GM23338 (cell line): ENCODE results near the gene TENM3. TPM values are rescaled to one million over a fixed set of nuclear protein-coding genes. Genes with fewer than 3 reads are reported as not detected.

ENCODE experiments used
- ATAC-seq: fragments of 200-7000 bp; cut with Tn5 transposase; 3 replicates; pipeline ENCODE4 v1.9.1; 2020
- DNase-seq: peaks from one replicate; pipeline ENCODE4 v3.0.0-alpha.2; 2015; ENCODE audit warnings: low spot score
- H2AFZ ChIP-seq: fragments of 200-600 bp; sonication (generic); 2 replicates; pipeline ENCODE4 v1.8.0; 2016; ENCODE audit warnings: antibody characterized with exemption, mild to moderate bottlenecking, moderate library complexity
- H3F3A ChIP-seq: fragments of 200-600 bp; sonication (generic); replicated peaks from 2 replicates; pipeline ENCODE4 v1.8.0; 2017; ENCODE audit warnings: antibody characterized with exemption, mixed run types, low read depth
- H3K27ac ChIP-seq: fragments of 200-600 bp; sonication (generic); 2 replicates; pipeline ENCODE4 v1.6.1; 2016; ENCODE audit warnings: low read depth
- H3K27me3 ChIP-seq: fragments of 200-600 bp; sonication (generic); 2 replicates; pipeline ENCODE4 v1.8.0; 2016; ENCODE audit warnings: mild to moderate bottlenecking, mixed run types, moderate library complexity; ENCODE audit not compliant: insufficient read depth
- H3K36me3 ChIP-seq: fragments of 200-600 bp; sonication (generic); 2 replicates; pipeline ENCODE4 v1.8.0; 2016; ENCODE audit warnings: mild to moderate bottlenecking; ENCODE audit not compliant: insufficient read depth
- H3K4me1 ChIP-seq: fragments of 200-600 bp; sonication (generic); 2 replicates; pipeline ENCODE4 v1.8.0; 2016; ENCODE audit warnings: mild to moderate bottlenecking, moderate library complexity; ENCODE audit not compliant: insufficient read depth
- H3K4me2 ChIP-seq: fragments of 200-600 bp; sonication (generic); 2 replicates; pipeline ENCODE4 v1.7.1; 2017; ENCODE audit warnings: mixed run types
- H3K4me3 ChIP-seq: fragments of 200-600 bp; sonication (generic); 2 replicates; pipeline ENCODE4 v1.6.1; 2016; ENCODE audit warnings: mixed run types
- H3K79me2 ChIP-seq: fragments of 200-600 bp; sonication (generic); replicated peaks from 2 replicates; pipeline ENCODE4 v1.8.0; 2017; ENCODE audit warnings: mild to moderate bottlenecking; ENCODE audit not compliant: insufficient read depth
- H3K9me2 ChIP-seq: fragments of 200-600 bp; sonication (generic); 2 replicates; pipeline ENCODE4 v1.8.0; 2017; ENCODE audit not compliant: insufficient read depth
- H4K20me1 ChIP-seq: fragments of 200-600 bp; sonication (generic); replicated peaks from 2 replicates; pipeline ENCODE4 v1.8.0; 2017; ENCODE audit warnings: mild to moderate bottlenecking; ENCODE audit not compliant: insufficient read depth
- H3K27ac Mint-ChIP-seq: 2 replicates; pipeline ENCODE4 v1.8.0; 2020; ENCODE audit warnings: inconsistent platforms, mild to moderate bottlenecking, moderate library complexity, mixed read lengths
- H3K27me3 Mint-ChIP-seq: 3 replicates; pipeline ENCODE4 v1.8.0; 2022; ENCODE audit warnings: low read depth, mild to moderate bottlenecking, moderate library complexity, mixed read lengths, inconsistent platforms; ENCODE audit not compliant: insufficient read depth, poor library complexity
- H3K36me3 Mint-ChIP-seq: 3 replicates; pipeline ENCODE4 v1.8.0; 2021; ENCODE audit warnings: low read depth, mild to moderate bottlenecking, inconsistent platforms, moderate library complexity, mixed read lengths
- H3K4me1 Mint-ChIP-seq: 3 replicates; pipeline ENCODE4 v1.8.0; 2020; ENCODE audit warnings: mild to moderate bottlenecking, inconsistent platforms, mixed read lengths
- H3K4me3 Mint-ChIP-seq: 3 replicates; pipeline ENCODE4 v1.8.0; 2021; ENCODE audit warnings: moderate library complexity, mild to moderate bottlenecking, inconsistent platforms, mixed read lengths
- H3K9me3 Mint-ChIP-seq: 3 replicates; pipeline ENCODE4 v1.8.0; 2020; ENCODE audit warnings: moderate library complexity, mild to moderate bottlenecking, inconsistent platforms, mixed read lengths
- CREB1 ChIP-seq: fragments of 250-450 bp; sonication (Bioruptor Pico); IDR thresholded peaks from 2 replicates; pipeline ENCODE4 v1.5.0; 2020; ENCODE audit warnings: low read depth, mild to moderate bottlenecking, moderate library complexity
- JUNB ChIP-seq: IDR thresholded peaks from one replicate; pipeline ENCODE4 v1.6.1; 2016; ENCODE audit warnings: antibody characterized with exemption; ENCODE audit not compliant: unreplicated experiment
- NANOG ChIP-seq: IDR thresholded peaks from 2 replicates; pipeline ENCODE4 v1.6.1; 2016; ENCODE audit warnings: antibody characterized with exemption, borderline replicate concordance
- STAT1 ChIP-seq: IDR thresholded peaks from one replicate; pipeline ENCODE4 v1.6.1; 2016; ENCODE audit warnings: antibody characterized with exemption; ENCODE audit not compliant: unreplicated experiment
- ZNF331 ChIP-seq: fragments of 250-450 bp; sonication (Bioruptor Pico); IDR thresholded peaks from 2 replicates; pipeline ENCODE4 v1.5.0; 2020; ENCODE audit warnings: low read depth, mild to moderate bottlenecking, moderate library complexity
- polyA plus RNA-seq: library from polyadenylated mRNA; unstranded; fragments of >200 nt; fragmentation: Nextera tagmentation; extraction: Ambion mirVana; gene quantifications from 2 replicates; pipeline ENCODE4 v1.2.1, GENCODE V29; 2016
- total RNA-seq: library from RNA; depleted of rRNA; stranded (reverse); fragments of >200 nt; shearing (Covaris generic); gene quantifications from 2 replicates; pipeline ENCODE4 v1.2.3, GENCODE V29; 2014
- TF ChIP-seq, protein P1 (sequence below), 2 experiments: fragments of 200-600 bp in 1 of 2; sonication (generic) in 1 of 2; conservative IDR thresholded peaks; 2 replicates each; pipeline versions ENCODE4 v1.5.1 to v1.6.1; 2016 to 2017; ENCODE audit warnings: antibody characterized with exemption in 2 of 2, low read depth in 2 of 2, mild to moderate bottlenecking in 2 of 2, moderate library complexity in 1 of 2
- TF ChIP-seq, protein P2 (sequence below): fragments of 250-450 bp; sonication (Bioruptor Pico); IDR thresholded peaks from 2 replicates; pipeline ENCODE4 v1.5.0; 2020; ENCODE audit warnings: mild to moderate bottlenecking, moderate library complexity

TENM3 gene
- total and polyA plus RNA-seq, 2 experiments from 2014 or later, result 22.2 to 128 TPM

DNA sequence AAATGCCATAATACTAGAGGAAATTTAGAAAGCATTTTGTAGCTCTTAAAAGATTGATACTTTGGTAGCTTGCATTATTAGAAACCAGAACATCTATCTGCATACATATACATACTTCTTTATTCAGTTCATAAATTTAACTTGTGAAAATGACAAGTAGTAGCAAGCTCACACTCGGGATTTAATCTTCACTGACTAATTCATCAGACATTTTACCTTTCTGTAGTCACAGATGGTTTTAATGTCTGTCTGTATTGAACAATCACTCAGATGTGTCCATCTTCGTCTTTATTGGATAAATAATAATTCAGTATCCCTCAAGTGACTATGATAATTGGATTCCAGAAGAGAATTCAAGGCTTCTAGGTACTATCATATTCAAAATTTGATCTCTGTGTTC lies 232.3 kb downstream of the TENM3 start:
- no peak overlapping the region for H2AFZ ChIP-seq
- TF ChIP-seq NANOG, result no peak
- H4K20me1 ChIP-seq, result no peaks in the 10 kb centered on the region
- 0 out of 2 replicates have a peak, but pooled peaks cover 4% of the 10 kb centered on the region for H3F3A ChIP-seq
- peaks cover 58% of the 10 kb centered on the region for H3K79me2 ChIP-seq
- H3K4me3 ChIP-seq, result no peak overlapping the region
- peaks cover 12% of the 10 kb centered on the region; the same call in 2 of the 3 replicates for H3K4me1 Mint-ChIP-seq
- peaks cover 5% of the 10 kb centered on the region; the same call in 2 of the 3 replicates for H3K9me3 Mint-ChIP-seq
- H3K4me2 ChIP-seq, result no peak overlapping the region
- H3K27me3 Mint-ChIP-seq, result no peaks in the 10 kb centered on the region
- DNase-seq (no peak), ATAC-seq (no peak)
- H3K27me3 ChIP-seq, result no peaks in the 10 kb centered on the region
- H3K36me3 ChIP-seq, result no peaks in the 10 kb centered on the region
- H3K9me2 ChIP-seq, result no peaks in the 10 kb centered on the region
- H3K27ac ChIP-seq, result no peak overlapping the region
- peaks cover 8% of the 10 kb centered on the region; the same call in 2 of the 3 replicates for H3K36me3 Mint-ChIP-seq
- H3K4me1 ChIP-seq, result no peaks in the 10 kb centered on the region
- H3K4me3 Mint-ChIP-seq, result no peak overlapping the region
- no peak overlapping the region for H3K27ac Mint-ChIP-seq

DNA sequence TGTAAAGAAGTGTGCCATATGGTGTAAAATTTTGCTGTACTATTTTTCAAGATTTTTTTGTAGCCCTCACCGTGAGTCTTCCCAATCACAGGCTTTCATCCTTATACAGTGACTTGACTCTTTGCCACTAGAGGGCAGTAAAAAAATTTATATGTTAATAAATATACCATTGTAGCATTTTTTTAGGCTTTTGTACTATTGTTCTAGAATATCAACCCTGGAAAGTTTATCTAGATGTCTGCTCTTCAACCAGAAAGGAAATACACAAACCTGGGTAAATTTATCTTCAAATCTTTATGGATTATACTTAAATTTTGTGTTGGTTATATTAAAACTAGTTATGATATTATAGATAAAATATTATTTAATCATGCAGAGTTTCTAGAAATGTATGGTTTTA lies 235.3 kb downstream of the TENM3 start:
- H3K27ac Mint-ChIP-seq, result no peak overlapping the region
- H3F3A ChIP-seq, result 0 out of 2 replicates have a peak, but pooled peaks cover 4% of the 10 kb centered on the region
- H3K27me3 ChIP-seq, result no peaks in the 10 kb centered on the region
- H4K20me1 ChIP-seq, result no peaks in the 10 kb centered on the region
- peak; percentile 82 for DNase-seq
- no peaks in the 10 kb centered on the region for H3K36me3 ChIP-seq
- no peaks in the 10 kb centered on the region for H3K9me3 Mint-ChIP-seq
- peaks cover 65% of the 10 kb centered on the region for H3K79me2 ChIP-seq
- H3K27me3 Mint-ChIP-seq, result no peaks in the 10 kb centered on the region
- H2AFZ ChIP-seq, result no peak overlapping the region
- peak; percentile 48; the same call in 2 of the 3 replicates for ATAC-seq
- no peak overlapping the region for H3K4me3 Mint-ChIP-seq
- no peak overlapping the region for H3K27ac ChIP-seq
- peaks cover 3% of the 10 kb centered on the region; the same call in 1 of the 2 replicates for H3K4me1 ChIP-seq
- no peak for TF ChIP-seq STAT1
- TF ChIP-seq, protein P1, sequence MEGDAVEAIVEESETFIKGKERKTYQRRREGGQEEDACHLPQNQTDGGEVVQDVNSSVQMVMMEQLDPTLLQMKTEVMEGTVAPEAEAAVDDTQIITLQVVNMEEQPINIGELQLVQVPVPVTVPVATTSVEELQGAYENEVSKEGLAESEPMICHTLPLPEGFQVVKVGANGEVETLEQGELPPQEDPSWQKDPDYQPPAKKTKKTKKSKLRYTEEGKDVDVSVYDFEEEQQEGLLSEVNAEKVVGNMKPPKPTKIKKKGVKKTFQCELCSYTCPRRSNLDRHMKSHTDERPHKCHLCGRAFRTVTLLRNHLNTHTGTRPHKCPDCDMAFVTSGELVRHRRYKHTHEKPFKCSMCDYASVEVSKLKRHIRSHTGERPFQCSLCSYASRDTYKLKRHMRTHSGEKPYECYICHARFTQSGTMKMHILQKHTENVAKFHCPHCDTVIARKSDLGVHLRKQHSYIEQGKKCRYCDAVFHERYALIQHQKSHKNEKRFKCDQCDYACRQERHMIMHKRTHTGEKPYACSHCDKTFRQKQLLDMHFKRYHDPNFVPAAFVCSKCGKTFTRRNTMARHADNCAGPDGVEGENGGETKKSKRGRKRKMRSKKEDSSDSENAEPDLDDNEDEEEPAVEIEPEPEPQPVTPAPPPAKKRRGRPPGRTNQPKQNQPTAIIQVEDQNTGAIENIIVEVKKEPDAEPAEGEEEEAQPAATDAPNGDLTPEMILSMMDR (conservative IDR thresholded peaks at IDR 0.05; ENCODE audit: low read depth in 2 of 2), result peak; percentile 47 to 76
- no peak for TF ChIP-seq CREB1 (CRISPR knock-in tag)
- peaks cover 11% of the 10 kb centered on the region; the same call in 2 of the 3 replicates for H3K4me1 Mint-ChIP-seq
- no peaks in the 10 kb centered on the region for H3K36me3 Mint-ChIP-seq
- H3K4me3 ChIP-seq, result no peak overlapping the region
- no peaks in the 10 kb centered on the region for H3K9me2 ChIP-seq
- no peak overlapping the region for H3K4me2 ChIP-seq

DNA sequence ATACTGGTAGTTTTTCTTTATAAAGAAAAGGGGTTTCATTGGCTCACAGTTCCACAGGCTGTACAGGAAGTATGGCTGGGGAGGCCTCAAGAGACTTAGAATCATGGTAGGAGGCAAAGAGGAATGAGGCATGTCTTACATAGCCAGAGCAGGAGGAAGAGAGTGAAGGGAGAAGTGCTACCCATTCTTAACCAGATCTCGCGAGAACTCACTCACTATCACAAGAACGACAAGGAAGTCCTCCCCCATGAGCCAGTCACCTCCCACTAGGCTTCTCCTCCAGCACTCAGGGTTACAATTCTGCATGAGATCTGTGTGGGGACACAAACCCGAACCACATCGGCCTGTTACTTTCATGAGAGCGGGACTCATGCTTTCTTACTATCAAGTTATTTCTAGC lies 240.5 kb downstream of the TENM3 start:
- peaks cover 13% of the 10 kb centered on the region for H3K9me3 Mint-ChIP-seq
- Histone ChIP-seq H3K4me1 (peaks cover 10% of the 10 kb centered on the region; the same call in 1 of the 2 replicates), H3K27ac (no peak overlapping the region), H3K9me2 (no peaks in the 10 kb centered on the region), H3K79me2 (peaks cover 91% of the 10 kb centered on the region), H3K4me3 (no peak overlapping the region), H3K4me2 (no peak overlapping the region), H3K27me3 (no peaks in the 10 kb centered on the region), H3K36me3 (no peaks in the 10 kb centered on the region), H4K20me1 (no peaks in the 10 kb centered on the region), H2AFZ (no peak overlapping the region), H3F3A (no peaks in the 10 kb centered on the region)
- DNase-seq (peak; percentile 43), ATAC-seq (peak; percentile 44; the same call in 1 of the 3 replicates)
- H3K4me1 Mint-ChIP-seq, result peaks cover 11% of the 10 kb centered on the region
- TF ChIP-seq JUNB (no peak), CREB1 (CRISPR knock-in tag) (no peak), ZNF331 (no peak), NANOG (no peak)
- TF ChIP-seq, protein P2, sequence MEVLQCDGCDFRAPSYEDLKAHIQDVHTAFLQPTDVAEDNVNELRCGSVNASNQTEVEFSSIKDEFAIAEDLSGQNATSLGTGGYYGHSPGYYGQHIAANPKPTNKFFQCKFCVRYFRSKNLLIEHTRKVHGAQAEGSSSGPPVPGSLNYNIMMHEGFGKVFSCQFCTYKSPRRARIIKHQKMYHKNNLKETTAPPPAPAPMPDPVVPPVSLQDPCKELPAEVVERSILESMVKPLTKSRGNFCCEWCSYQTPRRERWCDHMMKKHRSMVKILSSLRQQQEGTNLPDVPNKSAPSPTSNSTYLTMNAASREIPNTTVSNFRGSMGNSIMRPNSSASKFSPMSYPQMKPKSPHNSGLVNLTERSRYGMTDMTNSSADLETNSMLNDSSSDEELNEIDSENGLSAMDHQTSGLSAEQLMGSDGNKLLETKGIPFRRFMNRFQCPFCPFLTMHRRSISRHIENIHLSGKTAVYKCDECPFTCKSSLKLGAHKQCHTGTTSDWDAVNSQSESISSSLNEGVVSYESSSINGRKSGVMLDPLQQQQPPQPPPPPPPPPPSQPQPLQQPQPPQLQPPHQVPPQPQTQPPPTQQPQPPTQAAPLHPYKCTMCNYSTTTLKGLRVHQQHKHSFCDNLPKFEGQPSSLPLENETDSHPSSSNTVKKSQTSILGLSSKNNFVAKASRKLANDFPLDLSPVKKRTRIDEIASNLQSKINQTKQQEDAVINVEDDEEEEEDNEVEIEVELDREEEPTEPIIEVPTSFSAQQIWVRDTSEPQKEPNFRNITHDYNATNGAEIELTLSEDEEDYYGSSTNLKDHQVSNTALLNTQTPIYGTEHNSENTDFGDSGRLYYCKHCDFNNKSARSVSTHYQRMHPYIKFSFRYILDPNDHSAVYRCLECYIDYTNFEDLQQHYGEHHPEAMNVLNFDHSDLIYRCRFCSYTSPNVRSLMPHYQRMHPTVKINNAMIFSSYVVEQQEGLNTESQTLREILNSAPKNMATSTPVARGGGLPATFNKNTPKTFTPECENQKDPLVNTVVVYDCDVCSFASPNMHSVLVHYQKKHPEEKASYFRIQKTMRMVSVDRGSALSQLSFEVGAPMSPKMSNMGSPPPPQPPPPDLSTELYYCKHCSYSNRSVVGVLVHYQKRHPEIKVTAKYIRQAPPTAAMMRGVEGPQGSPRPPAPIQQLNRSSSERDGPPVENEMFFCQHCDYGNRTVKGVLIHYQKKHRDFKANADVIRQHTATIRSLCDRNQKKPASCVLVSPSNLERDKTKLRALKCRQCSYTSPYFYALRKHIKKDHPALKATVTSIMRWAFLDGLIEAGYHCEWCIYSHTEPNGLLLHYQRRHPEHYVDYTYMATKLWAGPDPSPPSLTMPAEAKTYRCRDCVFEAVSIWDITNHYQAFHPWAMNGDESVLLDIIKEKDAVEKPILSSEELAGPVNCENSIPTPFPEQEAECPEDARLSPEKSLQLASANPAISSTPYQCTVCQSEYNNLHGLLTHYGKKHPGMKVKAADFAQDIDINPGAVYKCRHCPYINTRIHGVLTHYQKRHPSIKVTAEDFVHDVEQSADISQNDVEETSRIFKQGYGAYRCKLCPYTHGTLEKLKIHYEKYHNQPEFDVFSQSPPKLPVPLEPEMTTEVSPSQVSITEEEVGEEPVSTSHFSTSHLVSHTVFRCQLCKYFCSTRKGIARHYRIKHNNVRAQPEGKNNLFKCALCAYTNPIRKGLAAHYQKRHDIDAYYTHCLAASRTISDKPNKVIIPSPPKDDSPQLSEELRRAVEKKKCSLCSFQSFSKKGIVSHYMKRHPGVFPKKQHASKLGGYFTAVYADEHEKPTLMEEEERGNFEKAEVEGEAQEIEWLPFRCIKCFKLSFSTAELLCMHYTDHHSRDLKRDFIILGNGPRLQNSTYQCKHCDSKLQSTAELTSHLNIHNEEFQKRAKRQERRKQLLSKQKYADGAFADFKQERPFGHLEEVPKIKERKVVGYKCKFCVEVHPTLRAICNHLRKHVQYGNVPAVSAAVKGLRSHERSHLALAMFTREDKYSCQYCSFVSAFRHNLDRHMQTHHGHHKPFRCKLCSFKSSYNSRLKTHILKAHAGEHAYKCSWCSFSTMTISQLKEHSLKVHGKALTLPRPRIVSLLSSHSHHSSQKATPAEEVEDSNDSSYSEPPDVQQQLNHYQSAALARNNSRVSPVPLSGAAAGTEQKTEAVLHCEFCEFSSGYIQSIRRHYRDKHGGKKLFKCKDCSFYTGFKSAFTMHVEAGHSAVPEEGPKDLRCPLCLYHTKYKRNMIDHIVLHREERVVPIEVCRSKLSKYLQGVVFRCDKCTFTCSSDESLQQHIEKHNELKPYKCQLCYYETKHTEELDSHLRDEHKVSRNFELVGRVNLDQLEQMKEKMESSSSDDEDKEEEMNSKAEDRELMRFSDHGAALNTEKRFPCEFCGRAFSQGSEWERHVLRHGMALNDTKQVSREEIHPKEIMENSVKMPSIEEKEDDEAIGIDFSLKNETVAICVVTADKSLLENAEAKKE, result no peak
- peaks cover 20% of the 10 kb centered on the region; the same call in 2 of the 3 replicates for H3K36me3 Mint-ChIP-seq
- no peaks in the 10 kb centered on the region for H3K27me3 Mint-ChIP-seq
- no peak overlapping the region for H3K4me3 Mint-ChIP-seq
- H3K27ac Mint-ChIP-seq, result no peak overlapping the region; the same call in 1 of the 2 replicates
